Adrenal gland (tissue), 12 donors: ENCODE data around the gene ACER2. TPM values are rescaled to one million over a fixed set of nuclear protein-coding genes. Genes with fewer than 3 reads are reported as not detected.

Source experiments
- DNase-seq, 7 donors: peaks; one replicate each; pipeline ENCODE4 v3.0.0-alpha.2; 2019 to 2020
- H3K27ac ChIP-seq, 5 donors: fragments of 200-600 bp; sonication (generic) in 4 of 5; 1 replicate in 3 of 5; 2 replicates in 2 of 5; pipeline versions ENCODE4 v1.5.1 to v1.8.0; 2016 to 2020; ENCODE audit warnings: mild to moderate bottlenecking in 1 of 5
- H3K27me3 ChIP-seq: fragments of 200-600 bp; 2 replicates; pipeline ENCODE4 v1.8.0; 2021
- H3K36me3 ChIP-seq, 2 donors: fragments of 200-600 bp; replicated peaks in 1 of 2; 1 replicate in 1 of 2; 2 replicates in 1 of 2; pipeline versions ENCODE4 v1.5.1 to v1.8.0; 2018 to 2022
- H3K4me1 ChIP-seq, 2 donors: fragments of 200-600 bp; replicated peaks in 1 of 2; 1 replicate in 1 of 2; 2 replicates in 1 of 2; pipeline versions ENCODE4 v1.5.1 to v1.8.0; 2018 to 2021
- H3K4me3 ChIP-seq, 4 donors: fragments of 200-600 bp; sonication (generic) in 3 of 4; one replicate each; pipeline ENCODE4 v1.5.1; 2016 to 2018
- H3K9me3 ChIP-seq, 3 donors: fragments of 200-600 bp; sonication (generic) in 1 of 3; replicated peaks in 1 of 3; 1 replicate in 2 of 3; 2 replicates in 1 of 3; pipeline versions ENCODE4 v1.5.1 to v1.8.0; 2016 to 2021
- CTCF ChIP-seq, 6 experiments: fragments of 450-650 bp in 4 of 6; fragments of 200-600 bp in 2 of 6; sonication (generic) in 1 of 6; IDR thresholded peaks; 1 replicate in 5 of 6; 2 replicates in 1 of 6; pipeline versions ENCODE4 v1.5.1 to v1.8.0; 2016 to 2021; ENCODE audit warnings: antibody characterized with exemption in 6 of 6, mild to moderate bottlenecking in 2 of 6, moderate library complexity in 1 of 6
- POLR2A ChIP-seq, 2 donors: fragments of 450-650 bp; IDR thresholded peaks; one replicate each; pipeline ENCODE4 v1.6.1; 2017; ENCODE audit warnings: antibody characterized with exemption in 2 of 2, mild to moderate bottlenecking in 2 of 2, moderate library complexity in 1 of 2
- WGBS, 4 donors: extraction: QIAGEN DNeasy Blood & Tissue Kit in 2 of 4; methylation state at CpG; one replicate each; pipeline versions ENCODE4 v1.1.5 to v1.1.7; 2013 to 2017; 5-methylcytosine and 5-hydroxymethylcytosine counted together
- intact Hi-C, 2 donors: fragments of 100-400 bp; cut with DNase I; formaldehyde crosslinking; loops; one replicate each; pipeline versions ENCODE4 v1.14.1 to v1.15.0; 2022 to 2023
- polyA plus RNA-seq, 3 donors: library from polyadenylated mRNA; stranded (reverse); fragments of 200-250 nt in 2 of 3; fragments of 350-450 nt in 1 of 3; fragmentation: Illumina TruSeq in 1 of 3; extraction: RNeasy Lipid Tissue Mini Kit (QIAGEN cat#74804) in 1 of 3; gene quantifications; one replicate each; pipeline ENCODE4 v1.2.3, GENCODE V29; 2013 to 2014
- total RNA-seq, 9 donors: library from RNA; depleted of rRNA in 4 of 9; stranded (reverse); fragments of >200 nt in 4 of 9; fragments of 120-200 nt in 1 of 9; fragmentation: NEBNext Ultra II Directional in 1 of 9; extraction: Animal tissue kit (Norgen Biotek cat#: 25700) in 1 of 9; gene quantifications; one replicate each; pipeline versions ENCODE4 v1.1.0 to v1.2.4, GENCODE V29; 2013 to 2023
- donor health status: healthy with polysubstance abuse.
- donor health status: Bipolar disorder and iron deficiency.
- donor health status: DM: yes; HTN: yes; CAD: no.
- donor health status: DM: no; HTN: no; CAD: no.
- donor health status: DM: no; HTN: no; CAD: no.
- donor health status: DM: yes; HTN: yes; CAD: no.

The ACER2 gene
- total and polyA plus RNA-seq, 12 donors: 0.24 to 10.0 (median 5.3) TPM

- no peak overlapping the region for H3K27ac ChIP-seq
- intact Hi-C loops: no loop called here
- no peaks in the 10 kb centered on the region for H3K27me3 ChIP-seq
- no peak for DNase-seq
- TF ChIP-seq CTCF (IDR thresholded peaks at IDR 0.05) (no peak), POLR2A (IDR thresholded peaks at IDR 0.05) (no peak)
- peaks cover 0 to 10% of the 10 kb centered on the region in 2 donors for H3K4me1 ChIP-seq
- H3K4me3 ChIP-seq: no peak overlapping the region
- H3K36me3 ChIP-seq: no peaks in the 10 kb centered on the region
- no peaks in the 10 kb centered on the region for H3K9me3 ChIP-seq
- 76 to 83% (median 79%) methylated on average over 2 of the region's 2 CpGs for WGBS, 4 donors
Measured at GRCh38 chr9:19429595-19429994, 20.8 kb downstream of the ACER2 start.

DNA sequence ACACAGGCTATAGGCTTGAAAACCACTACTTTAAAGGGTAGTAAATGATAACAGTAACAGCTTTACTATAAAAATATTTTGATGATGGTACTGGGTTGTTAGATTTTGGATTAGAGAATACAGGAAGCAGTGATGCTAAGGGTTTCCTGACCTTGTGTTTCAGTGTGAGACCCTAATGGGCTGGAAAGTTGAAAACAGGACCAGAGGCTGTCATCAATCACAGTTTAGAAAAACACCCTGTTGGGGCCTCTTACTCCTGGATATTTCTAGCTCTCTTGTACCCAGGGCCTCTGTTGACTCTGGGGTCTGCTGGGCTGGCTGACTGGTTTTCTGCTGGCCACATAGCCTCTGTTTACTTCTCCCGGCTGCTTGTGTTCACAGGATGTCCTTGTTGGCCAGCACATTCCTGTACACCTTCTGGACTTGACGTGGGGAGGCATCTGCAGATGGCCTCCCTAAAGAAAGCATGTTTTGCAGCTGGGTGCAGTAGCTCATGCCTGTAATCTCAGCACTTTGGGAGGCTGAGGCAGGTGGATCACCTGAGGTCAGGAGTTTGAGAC lies 21.5 kb downstream of the ACER2 start:
- no peak for TF ChIP-seq CTCF (IDR thresholded peaks at IDR 0.05)
- no peak for TF ChIP-seq POLR2A (IDR thresholded peaks at IDR 0.05)
- H3K36me3 ChIP-seq: no peaks in the 10 kb centered on the region
- H3K27me3 ChIP-seq: no peaks in the 10 kb centered on the region
- WGBS, 4 donors: 68 to 90% (median 83%) methylated on average over 1 to 2 of the region's 2 CpGs
- no peaks in the 10 kb centered on the region for H3K9me3 ChIP-seq
- peaks cover 0 to 10% of the 10 kb centered on the region in 2 donors for H3K4me1 ChIP-seq
- intact Hi-C loops: no loop called here
- H3K27ac ChIP-seq: peak overlapping the region in 2 of 5 donors; percentile 65 to 81
- no peak for DNase-seq
- no peak overlapping the region for H3K4me3 ChIP-seq

GRCh38 chr9:19431361-19432171 lies 22.8 kb downstream of the ACER2 start:
- Histone ChIP-seq H3K9me3 (no peaks in the 10 kb centered on the region), H3K27ac (peak overlapping the region in 2 of 5 donors; percentile 65 to 81)

More at GRCh38 chr9:19431361-19432171, 22.8 kb downstream of the ACER2 start:
- Histone ChIP-seq H3K4me3 (no peak overlapping the region), H3K36me3 (no peaks in the 10 kb centered on the region), H3K4me1 (peaks cover 0 to 10% of the 10 kb centered on the region in 2 donors), H3K27me3 (no peaks in the 10 kb centered on the region)
- intact Hi-C loops: no loop called here
- TF ChIP-seq CTCF (IDR thresholded peaks at IDR 0.05) (no peak), POLR2A (IDR thresholded peaks at IDR 0.05) (no peak)
- DNase-seq: peak in 6 of 7 donors; percentile 37 to 75 (median 56)
- 49 to 84% (median 70%) methylated on average over 13 to 14 of the region's 14 CpGs for WGBS, 4 donors
